Measurements from ENCODE around the gene VPS72. TPM values are rescaled to one million over a fixed set of nuclear protein-coding genes. Genes with fewer than 3 reads are reported as not detected.

Gene VPS72
- total RNA-seq, 1 experiment from 2014 or later: 103 TPM

GRCh38 chr1:151130987-151131586 lies 58.9 kb downstream of the VPS72 start (continued):
- TF ChIP-seq TEAD4 (CRISPR knock-in tag; IDR thresholded peaks at IDR 0.05): no peak
- TF ChIP-seq PRDM15 (CRISPR knock-in tag; IDR thresholded peaks at IDR 0.05): no peak
- peak; percentile 44; the same call in 1 of the 2 replicates for TF ChIP-seq NFE2L1 (CRISPR knock-in tag; IDR thresholded peaks at IDR 0.05)
- TF ChIP-seq ZNF281 (CRISPR knock-in tag; IDR thresholded peaks at IDR 0.05): no peak
- peak; percentile 85 for TF ChIP-seq GTF2I (CRISPR knock-in tag; conservative IDR thresholded peaks at IDR 0.05)
- TF ChIP-seq ZBTB21 (CRISPR knock-in tag; IDR thresholded peaks at IDR 0.05; ENCODE audit: borderline replicate concordance): no peak
- no peak for TF ChIP-seq ZNF263 (CRISPR knock-in tag; IDR thresholded peaks at IDR 0.05; ENCODE audit: low read depth)
- TF ChIP-seq ZNF232 (CRISPR knock-in tag; IDR thresholded peaks at IDR 0.05): 0 out of 2 replicates have a peak, but pooled peaks have one; percentile 32
- TF ChIP-seq E2F1 (CRISPR knock-in tag; IDR thresholded peaks at IDR 0.05): no peak
- no peak for TF ChIP-seq CDX4 (CRISPR knock-in tag; IDR thresholded peaks at IDR 0.05; ENCODE audit: borderline replicate concordance)
- TF ChIP-seq ERG (CRISPR knock-in tag; IDR thresholded peaks at IDR 0.05): no peak
- TF ChIP-seq OVOL2 (CRISPR knock-in tag; IDR thresholded peaks at IDR 0.05; ENCODE audit: borderline replicate concordance): no peak
- no peak for TF ChIP-seq ZNF425 (CRISPR knock-in tag; conservative IDR thresholded peaks at IDR 0.05)
- TF ChIP-seq CREB1 (CRISPR knock-in tag; IDR thresholded peaks at IDR 0.05): 0 out of 2 replicates have a peak, but pooled peaks have one; percentile 34
- no peak for TF ChIP-seq PREB (CRISPR knock-in tag; IDR thresholded peaks at IDR 0.05; ENCODE audit: borderline replicate concordance)
- TF ChIP-seq JUN (CRISPR knock-in tag; IDR thresholded peaks at IDR 0.05): no peak
- TF ChIP-seq NFATC4 (CRISPR knock-in tag; IDR thresholded peaks at IDR 0.05): no peak
- no peak for TF ChIP-seq MXD4 (CRISPR knock-in tag; IDR thresholded peaks at IDR 0.05; ENCODE audit: borderline replicate concordance)
- TF ChIP-seq FOXJ3 (CRISPR knock-in tag; IDR thresholded peaks at IDR 0.05; ENCODE audit: borderline replicate concordance): no peak
- no peak for TF ChIP-seq HMGA2 (CRISPR knock-in tag; IDR thresholded peaks at IDR 0.05)
- TF ChIP-seq ZBTB43 (CRISPR knock-in tag; IDR thresholded peaks at IDR 0.05): 0 out of 2 replicates have a peak, but pooled peaks have one; percentile 55
- TF ChIP-seq FOXK1 (CRISPR knock-in tag; IDR thresholded peaks at IDR 0.05): peak; percentile 84
